Activated T-helper 1 cell treated with anti-CD3 and anti-CD28 coated beads, Interleukin-2, amount 50 U/mL, for 16 hours (primary cell): ENCODE data around the gene NLRC5.
"Not testable (repeated sequence)": the region's sequence is repeated elsewhere in the genome, so short reads cannot be mapped to it uniquely, and the experiment has no call there.

Experiments
- DNase-seq, 2 donors: peaks; one replicate each; pipeline ENCODE4 v3.0.0-alpha.2; 2020; ENCODE audit warnings: low read depth in 1 of 2, low spot score in 1 of 2

Gene NLRC5

DNA sequence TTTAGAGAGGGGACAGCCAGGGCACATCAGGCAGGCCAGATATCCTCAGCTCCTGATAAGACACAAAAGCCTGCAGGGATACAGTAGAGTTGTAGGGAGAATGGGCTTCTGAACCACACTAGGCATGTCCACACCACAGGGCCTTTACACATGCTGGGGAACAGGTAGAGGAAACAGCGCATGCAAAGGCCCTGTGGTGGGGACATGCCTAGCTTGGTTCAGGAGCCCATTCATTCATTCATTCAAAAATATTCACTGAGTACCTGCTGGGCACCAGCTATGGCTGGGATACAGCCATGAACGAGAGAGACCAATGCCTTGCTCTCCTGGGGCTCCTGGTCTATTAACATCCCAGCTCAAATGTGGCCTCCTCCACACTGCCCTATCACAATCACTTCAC lies 107.4 kb downstream of the NLRC5 start:
- no peak for DNase-seq

DNA sequence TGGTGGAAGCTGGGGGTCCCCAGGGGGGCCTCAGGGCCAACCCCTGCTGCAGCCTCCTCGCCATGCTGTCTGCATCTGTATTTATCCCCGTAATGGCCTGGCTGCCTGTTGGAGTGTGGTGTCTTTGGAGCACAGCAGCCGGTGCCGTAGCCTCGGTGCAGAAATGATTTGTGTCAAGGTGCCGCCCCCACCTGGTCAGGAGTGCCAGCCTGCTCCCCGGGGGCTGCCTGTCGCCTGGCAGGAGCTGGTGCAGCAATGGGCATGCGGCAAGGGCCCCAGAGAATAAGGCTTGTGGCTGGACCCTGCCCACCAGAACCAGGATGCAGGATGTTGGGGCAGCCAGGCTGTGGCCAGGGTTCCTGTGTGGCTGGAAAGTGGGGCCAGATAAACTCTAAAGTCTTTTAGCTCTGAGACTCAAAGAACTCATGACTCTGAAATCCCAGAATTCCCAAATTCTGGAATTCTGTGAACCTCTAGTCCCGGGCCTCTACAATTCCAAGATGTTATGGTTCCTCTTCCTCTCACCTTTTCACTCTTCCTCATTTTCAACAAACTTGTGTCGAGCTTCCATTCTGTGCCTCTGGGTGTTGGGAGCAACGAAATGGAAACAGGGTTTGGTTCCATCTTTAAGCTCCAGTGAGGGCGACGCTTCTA lies 109.0 kb downstream of the NLRC5 start:
- no peak for DNase-seq

DNA sequence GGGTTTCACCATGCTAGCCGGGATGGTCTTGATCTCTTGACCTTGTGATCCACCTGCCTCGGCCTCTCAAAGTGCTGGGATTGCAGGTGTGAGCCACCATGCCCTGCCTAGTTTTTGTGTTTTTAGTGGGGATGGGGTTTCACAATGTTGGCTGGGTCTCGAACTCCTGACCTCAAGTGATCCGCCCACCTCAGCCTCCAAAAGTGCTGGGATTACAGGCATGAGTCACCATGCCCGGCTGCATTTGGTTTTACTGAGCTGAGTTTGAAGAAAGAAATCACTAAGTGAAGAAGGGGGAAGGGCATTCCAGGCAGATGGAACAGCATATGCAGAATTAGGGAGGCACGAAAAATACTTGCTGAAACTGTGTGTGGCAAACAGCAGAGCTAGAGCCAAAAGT lies 110.6 kb downstream of the NLRC5 start:
- DNase-seq: not testable (repeated sequence)

DNA sequence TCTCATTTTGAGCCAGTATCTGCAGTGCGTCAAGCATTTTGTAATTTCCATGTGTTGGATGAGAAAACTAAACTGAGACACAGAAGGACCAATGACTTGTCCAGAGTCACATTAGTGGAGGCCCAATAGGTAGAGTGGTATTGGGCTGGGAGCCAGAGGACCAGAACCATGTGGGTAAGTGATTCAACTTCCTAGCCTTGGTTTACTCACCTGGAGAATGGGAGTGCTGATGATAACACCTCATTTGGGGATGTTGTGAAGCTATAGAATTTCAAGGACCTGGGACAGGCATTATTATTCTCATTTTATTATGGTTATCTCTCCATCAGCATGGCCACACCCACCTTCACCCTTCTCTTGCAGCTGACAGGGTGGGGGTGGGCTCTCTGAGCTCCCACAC lies 111.1 kb downstream of the NLRC5 start:
- no peak for DNase-seq

DNA sequence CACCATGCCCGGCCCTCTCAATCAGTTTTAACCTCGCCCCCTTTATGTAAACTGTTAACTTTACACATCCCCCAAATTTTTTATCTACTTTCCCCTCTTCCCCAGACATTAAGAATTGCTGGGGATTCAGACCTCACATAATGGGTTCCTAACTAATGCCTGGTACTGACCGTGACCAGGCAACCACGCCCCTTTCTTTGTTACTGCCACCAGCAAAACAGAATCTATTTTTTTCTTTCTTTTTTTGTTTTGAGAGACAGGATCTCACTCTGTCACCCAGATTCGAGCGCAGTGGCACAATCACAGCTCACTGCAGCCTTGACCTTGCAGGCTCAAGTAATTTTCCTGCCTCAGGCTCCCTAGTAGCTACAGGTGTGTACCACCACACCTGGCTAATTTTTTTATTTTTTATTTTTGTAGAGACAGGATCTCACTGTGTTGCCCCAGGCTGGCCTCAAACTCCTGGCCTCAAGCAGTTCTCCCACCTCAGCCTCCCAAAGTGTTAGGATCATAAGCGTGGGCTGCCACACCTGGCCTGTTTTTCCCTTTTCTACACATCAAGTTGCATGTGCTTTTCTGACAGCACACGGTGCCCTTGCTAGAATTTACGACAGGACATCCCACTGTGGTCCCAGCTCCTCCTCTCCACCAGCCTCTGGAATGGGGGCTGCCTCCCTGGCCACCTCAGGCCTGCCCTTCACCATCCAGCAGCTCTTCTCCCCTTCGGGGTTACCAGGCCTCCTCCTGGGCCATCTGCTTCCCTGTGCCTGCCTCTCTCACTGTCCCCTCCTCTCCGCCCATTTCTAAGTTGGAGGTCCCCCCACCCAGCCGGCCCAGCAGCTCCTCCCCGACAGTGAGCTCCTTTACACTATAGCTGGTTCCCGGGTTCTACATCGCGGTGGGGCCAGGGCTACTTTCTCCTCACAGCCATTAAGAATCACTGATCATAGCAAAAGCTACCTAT lies 113.8 kb downstream of the NLRC5 start:
- no peak for DNase-seq

DNA sequence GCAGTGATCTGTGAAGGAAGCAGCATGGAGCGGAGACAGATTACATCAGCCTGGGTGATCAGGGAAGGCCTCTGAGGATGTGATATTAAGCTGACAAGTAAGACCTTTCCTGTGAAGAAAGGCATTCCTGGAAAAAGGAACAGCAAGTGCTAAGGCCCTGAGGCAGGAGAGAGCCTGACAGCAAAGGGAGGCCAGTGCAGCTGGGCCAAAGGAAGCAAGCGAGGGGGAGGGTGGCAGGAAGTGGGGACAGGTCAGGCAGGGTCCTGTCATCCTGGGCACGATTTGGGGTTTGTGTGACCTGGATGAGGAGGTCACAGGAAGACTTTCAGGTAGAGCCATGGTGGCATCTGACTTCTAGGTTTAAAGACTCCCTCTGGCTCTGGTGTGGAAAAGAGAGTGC lies 115.3 kb downstream of the NLRC5 start:
- no peak for DNase-seq

DNA sequence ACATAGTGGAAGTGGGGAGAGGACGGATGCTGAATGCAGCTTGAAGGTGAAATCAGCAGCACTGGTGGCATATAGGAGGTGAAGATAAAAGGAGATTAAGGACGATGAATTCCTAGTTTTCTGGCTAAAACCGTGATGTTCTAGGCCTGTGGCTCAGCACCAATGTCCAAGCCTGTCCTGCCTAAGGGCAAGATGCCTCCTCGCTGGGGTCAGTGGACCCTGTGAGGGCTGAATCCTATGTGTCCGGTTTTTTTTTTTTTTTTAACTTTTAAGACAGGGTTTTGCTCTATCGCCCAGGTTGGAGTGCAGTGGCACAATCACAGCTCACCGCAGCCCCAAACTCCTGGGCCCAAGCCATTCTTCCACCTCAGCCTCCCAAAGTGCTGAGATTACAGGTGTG lies 115.8 kb downstream of the NLRC5 start:
- no peak for DNase-seq

DNA sequence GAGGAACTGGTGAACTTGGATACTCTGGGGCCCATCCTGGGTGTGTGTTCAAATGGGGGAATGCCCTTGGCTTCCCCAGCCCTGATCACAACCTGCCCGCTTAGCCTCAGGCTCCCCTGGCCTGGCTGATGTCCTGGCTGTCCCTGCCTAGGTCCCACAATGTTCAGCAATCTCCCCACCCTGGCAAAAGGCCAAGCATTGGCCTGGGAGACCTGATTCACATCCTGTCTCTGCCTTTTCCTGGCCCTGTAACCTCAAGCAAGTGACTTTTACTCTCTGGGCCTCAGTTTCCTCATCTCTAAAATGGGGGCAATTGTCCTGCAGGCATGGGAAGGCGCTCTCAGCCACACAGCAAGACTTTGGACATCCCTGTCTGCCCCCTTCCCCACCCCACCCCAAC lies 117.4 kb downstream of the NLRC5 start:
- no peak for DNase-seq

DNA sequence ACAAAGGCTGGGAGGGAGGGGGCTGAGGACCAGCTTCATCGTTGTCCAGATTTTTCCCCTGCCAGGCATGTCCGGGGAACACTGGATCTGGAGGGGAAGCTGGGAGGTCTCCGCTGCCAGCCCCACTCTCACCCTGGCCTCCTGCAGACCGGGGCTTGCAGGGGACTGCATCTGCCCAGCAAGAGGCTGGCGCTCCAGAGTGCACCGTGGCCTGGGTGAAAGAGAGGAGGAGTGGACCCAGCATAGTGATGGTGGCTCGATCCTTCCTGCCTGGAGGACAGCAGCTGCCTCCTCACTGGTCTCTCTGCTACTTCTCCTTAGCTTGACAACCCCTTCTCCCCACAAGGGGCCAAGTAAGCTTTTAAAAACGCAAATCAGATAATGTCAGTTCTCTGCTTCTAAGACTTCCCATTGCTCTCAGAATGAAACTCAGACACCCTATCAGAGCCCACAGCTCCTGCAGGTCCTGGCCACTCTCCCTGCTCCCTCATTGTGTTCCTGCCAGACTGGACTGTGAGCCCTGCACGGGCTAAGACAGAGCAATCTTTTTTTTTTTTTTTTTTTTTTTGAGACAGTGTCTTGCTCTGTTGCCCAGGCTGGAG lies 118.1 kb downstream of the NLRC5 start:
- DNase-seq: no peak

DNA sequence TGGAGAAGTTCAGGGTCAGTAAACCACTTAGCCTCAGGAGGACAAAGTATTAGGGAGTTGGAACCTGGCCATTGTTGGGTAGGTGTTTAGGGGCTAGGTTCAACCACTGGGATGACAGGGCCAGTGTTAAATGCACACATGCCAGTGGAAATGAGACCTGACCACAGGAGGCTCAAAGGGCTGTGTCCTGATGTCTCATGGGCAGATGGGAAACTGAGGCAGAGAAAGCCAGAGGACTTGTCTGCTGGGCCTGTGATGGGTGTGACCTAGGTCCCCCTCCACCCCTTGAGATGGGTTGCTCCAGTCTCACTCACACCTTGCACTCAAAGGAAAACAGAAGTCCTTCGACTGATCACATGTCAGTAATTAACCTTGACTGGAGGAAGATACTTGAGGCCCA lies 119.1 kb downstream of the NLRC5 start:
- DNase-seq: no peak

DNA sequence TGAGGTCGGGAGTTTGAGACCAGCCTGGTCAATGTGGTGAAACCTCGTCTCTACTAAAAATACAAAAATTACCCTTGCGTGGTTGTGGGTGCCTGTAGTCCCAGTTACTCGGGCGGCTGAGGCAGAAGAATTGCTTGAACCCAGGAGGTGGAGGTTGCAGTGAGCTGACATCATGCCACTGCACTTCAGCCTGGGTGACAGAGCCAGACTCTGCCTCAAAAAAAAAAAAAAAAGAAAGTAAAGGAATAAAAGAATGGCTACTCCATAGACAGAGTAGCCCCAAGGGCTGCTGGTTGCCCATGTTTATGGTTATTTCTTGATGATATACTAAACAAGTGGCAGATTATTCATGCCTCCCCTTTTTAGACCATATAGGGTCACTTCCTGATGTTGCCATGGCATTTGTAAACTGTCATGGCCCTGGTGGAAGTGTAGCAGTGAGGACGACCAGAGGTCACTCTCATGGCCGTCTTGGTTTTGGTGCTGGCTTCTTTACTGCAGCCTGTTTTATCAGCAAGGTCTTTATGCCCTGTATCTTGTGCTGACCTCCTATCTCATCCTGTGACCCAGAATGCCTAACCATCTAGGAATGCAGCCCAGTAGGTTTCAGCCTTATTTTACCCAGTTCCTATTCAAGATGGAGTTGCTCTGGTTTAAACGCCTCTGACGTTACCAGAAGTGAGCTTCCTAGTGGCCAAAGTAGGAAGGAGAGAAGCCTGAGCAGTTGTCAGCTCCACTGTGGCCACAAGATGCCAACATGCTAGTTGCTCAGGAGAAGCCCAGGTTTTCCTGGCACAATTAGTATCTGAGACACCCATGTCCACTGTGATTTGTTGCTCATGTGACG lies 120.1 kb downstream of the NLRC5 start:
- not testable (repeated sequence) for DNase-seq

DNA sequence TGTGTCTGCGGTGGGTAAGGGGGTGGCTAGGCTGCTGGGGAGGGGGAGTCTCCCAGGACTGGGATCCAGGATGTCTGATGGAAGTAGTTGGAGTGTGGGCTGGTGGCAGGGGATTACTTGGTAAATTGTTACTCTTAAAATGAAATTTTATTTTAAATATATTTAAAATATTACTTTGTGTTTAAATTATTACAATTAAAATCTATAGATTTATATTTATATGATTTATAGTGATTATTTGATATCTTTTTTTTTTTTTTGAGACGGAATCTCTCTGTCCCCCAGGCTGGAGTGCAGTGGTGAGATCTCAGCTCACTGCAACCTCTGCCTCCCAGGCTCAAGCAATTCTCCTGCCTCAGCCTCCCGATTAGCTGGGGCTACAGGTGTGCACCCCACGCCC lies 121.6 kb downstream of the NLRC5 start:
- no peak for DNase-seq

DNA sequence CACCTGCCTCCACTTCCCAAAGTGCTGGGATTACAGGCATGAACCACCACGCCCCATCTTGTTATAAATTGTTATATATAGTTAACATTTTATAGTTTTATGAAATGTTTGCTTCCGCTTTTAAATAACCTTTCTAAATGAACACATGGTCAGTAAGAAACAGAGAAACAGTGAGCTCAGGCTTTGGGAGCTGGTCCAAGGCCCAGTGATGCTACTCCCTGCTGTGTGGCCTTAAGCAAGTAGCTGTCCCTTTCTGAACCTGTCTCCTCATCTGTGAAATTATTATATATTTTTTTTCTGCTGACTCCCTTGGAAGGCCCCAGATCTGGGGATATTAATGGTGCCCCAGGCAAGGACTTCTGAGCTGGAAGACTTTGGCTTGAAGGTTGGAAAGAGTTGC lies 122.1 kb downstream of the NLRC5 start:
- no peak for DNase-seq

DNA sequence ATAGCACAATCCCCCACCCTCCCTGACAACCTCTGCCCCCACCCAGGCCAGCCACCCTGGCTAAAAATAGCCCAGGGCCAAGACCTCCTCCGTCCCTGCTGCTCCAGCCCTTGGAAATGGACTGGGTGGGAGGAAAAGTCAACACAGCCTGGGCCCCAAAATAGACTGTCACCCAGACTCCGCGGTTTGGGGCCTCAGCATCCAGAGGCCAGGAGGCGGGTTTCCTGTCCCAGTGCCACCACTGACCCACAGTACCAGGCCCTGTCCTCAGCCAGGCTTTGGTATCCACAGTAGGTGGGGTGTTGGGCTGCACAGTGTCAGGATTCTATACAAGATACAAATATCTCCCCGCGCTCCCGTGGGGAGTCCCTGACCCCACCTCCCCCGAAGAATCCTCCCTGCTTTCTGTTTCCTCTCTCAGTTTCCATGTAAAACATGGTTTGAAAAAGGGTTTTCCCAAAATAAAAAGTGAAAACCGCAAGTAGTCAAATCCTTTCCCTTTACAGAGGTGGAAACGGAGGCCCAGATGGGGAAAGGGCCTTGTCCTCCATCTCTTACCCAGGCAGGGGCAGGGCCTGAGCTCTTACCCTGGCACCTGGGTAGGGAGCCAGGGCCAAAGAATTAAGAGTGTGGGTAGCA lies 123.2 kb downstream of the NLRC5 start:
- DNase-seq: no peak

DNA sequence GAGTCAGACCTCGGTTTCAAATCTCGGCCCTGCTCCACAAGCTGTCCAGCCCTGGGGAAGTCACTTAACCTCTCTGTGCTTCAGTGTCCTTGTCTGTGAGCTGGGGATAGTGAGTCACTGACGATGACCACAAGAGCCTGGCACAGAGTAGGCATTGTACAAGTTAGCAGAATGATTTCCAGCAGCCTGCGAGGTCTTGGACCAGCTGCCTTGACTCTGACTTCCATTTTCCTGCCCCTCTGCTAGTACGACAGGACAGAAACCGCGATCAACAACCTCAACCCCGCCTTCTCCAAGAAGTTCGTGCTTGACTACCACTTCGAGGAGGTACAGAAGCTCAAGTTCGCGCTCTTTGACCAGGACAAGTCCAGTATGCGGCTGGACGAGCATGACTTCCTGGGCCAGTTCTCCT lies 123.7 kb downstream of the NLRC5 start:
- DNase-seq: no peak

DNA sequence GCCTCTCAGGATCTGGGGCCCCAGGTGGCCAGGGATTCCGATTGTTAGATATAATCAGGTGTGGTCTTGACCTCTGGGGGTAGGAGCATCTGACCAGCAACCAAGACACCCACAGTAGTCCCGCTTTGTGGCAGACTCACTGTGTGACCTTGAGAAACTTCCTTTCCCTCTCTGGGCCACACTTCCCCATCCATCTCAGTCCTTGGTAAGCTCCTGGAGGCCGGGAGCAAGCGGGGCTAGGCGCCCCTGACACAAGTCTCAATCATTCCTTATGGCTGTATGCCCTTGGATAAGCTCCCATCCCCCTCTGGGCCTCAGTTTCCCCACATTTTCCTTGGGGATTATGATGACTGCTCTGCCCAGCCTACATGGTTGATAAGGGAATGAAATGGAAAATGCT lies 124.3 kb downstream of the NLRC5 start:
- DNase-seq: no peak

DNA sequence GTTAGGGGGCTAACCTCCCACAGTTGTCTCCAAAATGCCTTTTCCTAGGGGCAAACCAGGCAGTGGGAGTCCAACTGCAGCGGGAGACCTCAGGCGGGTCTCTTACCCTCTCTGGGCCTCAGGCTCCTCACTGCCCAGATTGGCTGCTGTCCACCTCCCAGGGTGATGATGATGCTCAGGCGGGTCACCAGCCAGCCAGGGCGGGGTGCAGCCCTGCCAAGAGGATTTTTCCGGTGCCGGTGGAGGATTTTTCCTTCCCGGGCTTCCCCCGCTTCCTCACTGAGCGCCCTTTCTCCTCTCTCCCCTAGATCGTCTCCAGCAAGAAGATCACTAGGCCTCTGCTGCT lies 125.8 kb downstream of the NLRC5 start:
- DNase-seq: no peak

DNA sequence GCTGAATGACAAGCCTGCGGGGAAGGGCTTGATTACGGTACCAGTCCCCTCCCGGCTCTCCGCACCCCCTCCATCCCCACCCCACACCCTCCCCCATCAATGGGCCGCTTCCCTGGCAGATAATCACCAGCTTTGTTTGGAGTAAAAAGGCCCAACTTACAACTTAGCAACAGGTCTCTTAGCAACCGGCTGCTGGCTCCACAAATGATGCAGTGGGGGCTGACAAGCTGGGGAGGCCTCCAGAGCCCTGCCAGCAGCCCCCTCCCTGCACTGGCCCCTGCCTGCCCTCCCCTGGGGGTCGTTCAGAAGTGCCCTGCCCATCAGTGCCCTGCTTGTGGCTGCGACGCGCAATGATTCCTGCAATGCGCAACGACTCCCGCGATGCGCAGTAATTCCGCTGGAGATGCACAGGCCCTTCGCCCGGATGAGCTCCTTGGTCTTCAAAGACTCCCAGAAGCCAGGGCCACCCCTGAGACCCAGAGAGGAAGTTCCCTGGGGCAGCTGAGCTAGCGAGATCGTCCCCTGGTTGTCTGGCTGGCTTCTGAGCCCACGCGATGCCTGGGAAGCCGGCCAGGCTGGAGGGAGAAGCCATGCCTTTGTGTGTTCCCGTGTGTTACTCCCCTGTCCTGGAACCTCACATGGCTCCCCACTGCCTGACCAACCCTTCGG lies 126.3 kb downstream of the NLRC5 start:
- DNase-seq: no peak

DNA sequence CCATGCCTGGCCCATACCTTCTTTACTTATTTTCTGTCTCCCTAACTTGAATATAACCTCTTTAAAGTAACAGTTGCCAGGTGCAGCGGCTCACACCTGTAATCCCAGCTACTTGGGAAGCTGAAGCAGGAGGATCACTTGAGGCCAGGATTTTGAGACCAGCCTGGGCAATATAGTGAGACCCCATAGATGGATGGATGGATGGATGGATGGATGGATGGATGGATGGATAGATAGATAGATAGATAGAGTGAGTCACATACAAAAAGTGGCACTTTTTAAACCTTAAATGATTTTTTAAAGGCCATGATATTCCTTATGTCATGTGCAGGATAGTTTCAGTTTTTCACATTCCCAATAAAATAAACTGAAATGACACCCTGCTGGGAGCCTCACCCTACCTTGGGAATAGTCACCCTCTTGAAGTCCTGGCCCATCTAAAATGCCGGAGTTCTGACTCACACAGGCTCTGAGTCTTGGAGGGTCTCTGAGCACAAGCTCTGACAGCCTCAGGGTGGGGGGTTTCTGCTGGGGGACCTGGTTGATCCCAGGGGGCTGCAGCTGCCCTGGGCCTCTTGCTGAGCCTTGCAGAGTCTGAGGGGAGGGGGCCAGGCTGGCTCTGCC lies 129.2 kb downstream of the NLRC5 start:
- DNase-seq: no peak
